ENCODE measurements around the gene NBEAL2.

DNA sequence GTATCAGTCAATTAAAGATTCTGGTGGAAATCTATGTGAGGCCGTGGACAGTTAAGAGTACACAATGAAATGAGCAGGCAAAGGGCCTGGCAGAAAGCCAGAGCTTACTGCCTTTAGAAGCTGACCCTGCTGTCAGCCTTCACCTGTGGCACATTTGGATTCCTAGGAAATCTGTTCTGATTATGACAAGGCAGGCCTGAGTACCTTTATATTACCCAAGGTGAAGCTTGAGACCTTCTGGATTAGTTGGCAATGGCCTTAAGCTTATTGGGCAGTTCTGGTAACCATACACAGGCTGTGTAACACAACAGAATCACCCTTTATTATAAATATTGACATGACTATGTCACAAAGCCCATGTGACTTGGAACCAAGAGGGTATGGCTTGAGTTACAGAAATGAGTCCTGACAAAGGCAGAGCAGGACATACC is 43.2 kb downstream of the NBEAL2 start:
- TF ChIP-seq POLR2A (IDR thresholded peaks at IDR 0.05; ENCODE audit: low read depth, low read length) (no peak), POLR2AphosphoS5 (IDR thresholded peaks at IDR 0.05; ENCODE audit: low read depth, low read length) (no peak), TAF1 (IDR thresholded peaks at IDR 0.05; ENCODE audit: borderline replicate concordance, low read depth, low read length) (no peak)

Measured in GM12892 (cell line).